IMR-90 (cell line): ENCODE data around the gene MEF2D. TPM values are rescaled to one million over a fixed set of nuclear protein-coding genes. Genes with fewer than 3 reads are reported as not detected.

Experiments used
- ATAC-seq: fragments of 200-7000 bp; cut with Tn5 transposase; 2 replicates; pipeline ENCODE4 v1.9.1; 2020; ENCODE audit warnings: low read depth, mild to moderate bottlenecking, moderate library complexity
- BruUV-seq: library from RNA; stranded (reverse); fragments of 400-500 nt; replicated peaks from 2 replicates; lab custom pipeline; 2021; lab: Mats Ljungman, UMichigan
- CTCF ChIA-PET: fragments of 300-600 bp; formaldehyde crosslinking; extraction: SDS; loops from one replicate; lab custom pipeline; 2021; ENCODE audit warnings: antibody characterized with exemption; lab: Yijun Ruan, JAX
- POLR2A ChIA-PET: fragments of 300-600 bp; sonication (Branson Sonifier 250); formaldehyde crosslinking; loops from one replicate; lab custom pipeline; 2022; ENCODE audit warnings: antibody characterized with exemption; ENCODE audit not compliant: unreplicated experiment; lab: Charles Lee
- DNase-seq: peaks from one replicate; pipeline ENCODE4 v3.0.0; 2013
- H2AFZ ChIP-seq: replicated peaks from 2 replicates; pipeline ENCODE3; 2013; ENCODE audit warnings: low read length, mild to moderate bottlenecking; ENCODE audit not compliant: poor library complexity
- H2AK5ac ChIP-seq: 2 replicates; pipeline ENCODE4 v1.6.1; 2013; ENCODE audit warnings: low read depth, low read length, inconsistent platforms
- H2AK9ac ChIP-seq: replicated peaks from 2 replicates; pipeline ENCODE3; 2013; ENCODE audit warnings: mild to moderate bottlenecking, low read depth, low read length, moderate library complexity; ENCODE audit not compliant: poor library complexity
- H2BK120ac ChIP-seq: 2 replicates; pipeline ENCODE4 v1.6.1; 2013; ENCODE audit warnings: low read depth, low read length, inconsistent platforms
- H2BK15ac ChIP-seq: 3 replicates; pipeline ENCODE4 v1.6.1; 2013; ENCODE audit warnings: low read depth, low read length, inconsistent platforms
- H2BK20ac ChIP-seq: 2 replicates; pipeline ENCODE4 v1.6.1; 2013; ENCODE audit warnings: low read depth, mild to moderate bottlenecking, inconsistent platforms, low read length, moderate library complexity
- H2BK5ac ChIP-seq: 2 replicates; pipeline ENCODE4 v1.6.1; 2013; ENCODE audit warnings: mild to moderate bottlenecking, low read depth, low read length, inconsistent platforms; ENCODE audit not compliant: poor library complexity, severe bottlenecking
- H3K14ac ChIP-seq: replicated peaks from 2 replicates; pipeline ENCODE4 v1.6.1; 2013; ENCODE audit warnings: low read depth, low read length, inconsistent platforms
- H3K18ac ChIP-seq: 2 replicates; pipeline ENCODE4 v1.6.1; 2013; ENCODE audit warnings: low read depth, low read length, control low read depth
- H3K23ac ChIP-seq: 2 replicates; pipeline ENCODE4 v1.6.1; 2013; ENCODE audit warnings: low read depth, low read length, inconsistent platforms
- H3K27ac ChIP-seq: 2 replicates; pipeline ENCODE4 v1.5.1; 2013; ENCODE audit warnings: mild to moderate bottlenecking, control low read depth, low read length; ENCODE audit not compliant: insufficient read depth
- H3K27me3 ChIP-seq: 2 replicates; pipeline ENCODE4 v1.6.1; 2013; ENCODE audit warnings: low read length; ENCODE audit not compliant: control insufficient read depth, insufficient read depth
- H3K36me3 ChIP-seq: 2 replicates; pipeline ENCODE4 v1.6.1; 2013; ENCODE audit warnings: low read length, mixed read lengths; ENCODE audit not compliant: control insufficient read depth, insufficient read depth
- H3K4ac ChIP-seq: 2 replicates; pipeline ENCODE4 v1.6.1; 2013; ENCODE audit warnings: low read depth, low read length, inconsistent platforms
- H3K4me1 ChIP-seq: 2 replicates; pipeline ENCODE4 v1.6.1; 2013; ENCODE audit warnings: low read length, mixed read lengths; ENCODE audit not compliant: control insufficient read depth, insufficient read depth
- H3K4me2 ChIP-seq: 2 replicates; pipeline ENCODE4 v1.6.1; 2013; ENCODE audit warnings: low read depth, mild to moderate bottlenecking, control low read depth, low read length, moderate library complexity
- H3K4me3 ChIP-seq: 2 replicates; pipeline ENCODE4 v1.5.1; 2013; ENCODE audit warnings: low read depth, mild to moderate bottlenecking, control low read depth, low read length, moderate library complexity; ENCODE audit not compliant: insufficient read depth
- H3K56ac ChIP-seq: 2 replicates; pipeline ENCODE4 v1.6.1; 2013; ENCODE audit warnings: low read length, inconsistent platforms; ENCODE audit not compliant: insufficient read depth; ENCODE audit errors: extremely low read depth
- H3K79me1 ChIP-seq, 2 experiments: 2 replicates each; pipeline ENCODE4 v1.6.1; 2013; ENCODE audit warnings: low read length in 2 of 2, inconsistent platforms in 1 of 2, low read depth in 1 of 2
- H3K9ac ChIP-seq: 2 replicates; pipeline ENCODE4 v1.6.1; 2013; ENCODE audit warnings: low read depth, low read length, control low read depth
- H3K9me1 ChIP-seq: 2 replicates; pipeline ENCODE4 v1.6.1; 2013; ENCODE audit warnings: low read length, inconsistent platforms; ENCODE audit not compliant: insufficient read depth
- H3K9me3 ChIP-seq: 2 replicates; pipeline ENCODE4 v1.6.1; 2013; ENCODE audit warnings: low read length; ENCODE audit not compliant: control insufficient read depth, insufficient read depth
- H4K20me1 ChIP-seq: 2 replicates; pipeline ENCODE4 v1.6.1; 2013; ENCODE audit warnings: low read length, inconsistent platforms; ENCODE audit not compliant: insufficient read depth
- H4K5ac ChIP-seq: 2 replicates; pipeline ENCODE4 v1.6.1; 2013; ENCODE audit warnings: mild to moderate bottlenecking, low read depth, low read length, control low read depth
- H4K8ac ChIP-seq, 2 experiments: 2 replicates each; pipeline ENCODE4 v1.6.1; 2013; ENCODE audit warnings: low read depth in 2 of 2, low read length in 2 of 2, control low read depth in 1 of 2, inconsistent platforms in 1 of 2
- H4K91ac ChIP-seq: 2 replicates; pipeline ENCODE4 v1.6.1; 2013; ENCODE audit warnings: low read depth, low read length, inconsistent platforms; ENCODE audit not compliant: insufficient read depth
- CEBPB ChIP-seq: IDR thresholded peaks from 2 replicates; pipeline ENCODE4 v1.6.1; 2012; ENCODE audit warnings: low read depth, low read length, improper control_type of control experiment
- CHD1 ChIP-seq: IDR thresholded peaks from 2 replicates; pipeline ENCODE4 v1.6.1; 2012; ENCODE audit warnings: low read depth, low read length, improper control_type of control experiment
- FOS ChIP-seq: fragments of 150-350 bp; IDR thresholded peaks from 2 replicates; pipeline ENCODE4 v1.6.1; 2016; ENCODE audit warnings: low read depth, low read length
- MAFK ChIP-seq: IDR thresholded peaks from 2 replicates; pipeline ENCODE4 v1.6.1; 2012; ENCODE audit warnings: low read depth, low read length, improper control_type of control experiment
- MAZ ChIP-seq: IDR thresholded peaks from 2 replicates; pipeline ENCODE4 v1.6.1; 2012; ENCODE audit warnings: low read depth, mild to moderate bottlenecking, low read length, improper control_type of control experiment, moderate library complexity, borderline replicate concordance
- MXI1 ChIP-seq: IDR thresholded peaks from 2 replicates; pipeline ENCODE4 v1.6.1; 2012; ENCODE audit warnings: low read depth, mild to moderate bottlenecking, low read length, moderate library complexity, borderline replicate concordance
- NFE2L2 ChIP-seq: fragments of 150-350 bp; IDR thresholded peaks from 2 replicates; pipeline ENCODE4 v1.6.1; 2016; ENCODE audit warnings: low read depth, mild to moderate bottlenecking, low read length
- RCOR1 ChIP-seq: IDR thresholded peaks from 2 replicates; pipeline ENCODE4 v1.6.1; 2012; ENCODE audit warnings: mild to moderate bottlenecking, low read length, improper control_type of control experiment; ENCODE audit not compliant: insufficient replicate concordance
- RFX5 ChIP-seq: IDR thresholded peaks from 2 replicates; pipeline ENCODE4 v1.8.0; 2012; ENCODE audit warnings: low read depth, mild to moderate bottlenecking, low read length, moderate library complexity
- WGBS, 2 experiments: methylation state at CpG; one replicate each; pipeline versions ENCODE4 v1.1.5 to v1.1.7; 2013; ENCODE audit warnings: missing lambda C conversion rate in 2 of 2; ENCODE audit not compliant: insufficient read length in 1 of 2; ENCODE audit errors: extremely low coverage in 2 of 2; 5-methylcytosine and 5-hydroxymethylcytosine counted together
- dilution Hi-C: fragments of 300-500 bp; cut with HindIII; formaldehyde crosslinking; loops from one replicate; pipeline ENCODE4 v1.14.3; 2018; ENCODE audit warnings: low sequenced_read_pairs; ENCODE audit not compliant: unreplicated experiment
- in situ Hi-C: fragments of 300-500 bp; cut with MboI; formaldehyde crosslinking; loops from 3 replicates; pipeline ENCODE4 v1.14.3; 2019; ENCODE audit warnings: low sequenced_read_pairs, inconsistent platforms, mixed read lengths
- intact Hi-C: fragments of 100-400 bp; cut with micrococcal nuclease; formaldehyde crosslinking; loops from 2 replicates; pipeline ENCODE4 v1.10.0; 2022
- polyA plus RNA-seq, 3 experiments: library from polyadenylated mRNA; depleted of rRNA; stranded (reverse); fragments of >200 nt; gene quantifications; 2 replicates each; pipeline ENCODE4 v1.2.3, GENCODE V29; 2012; ENCODE audit warnings: low replicate concordance in 1 of 3
- total RNA-seq: library from RNA; depleted of rRNA; stranded (reverse); fragments of >200 nt; gene quantifications from 2 replicates; pipeline ENCODE4 v1.2.3, GENCODE V29; 2012
- TF ChIP-seq, protein P1 (sequence below): fragments of 150-350 bp; IDR thresholded peaks from 2 replicates; pipeline ENCODE4 v1.6.1; 2017; ENCODE audit warnings: mild to moderate bottlenecking, antibody characterized with exemption, low read length, low read depth
- TF ChIP-seq, protein P2 (sequence below): conservative IDR thresholded peaks from 2 replicates; pipeline ENCODE4 v1.5.1; 2012; ENCODE audit warnings: mild to moderate bottlenecking, low read depth, low read length, improper control_type of control experiment
- TF ChIP-seq, protein P3 (sequence below): fragments of 150-350 bp; IDR thresholded peaks from 2 replicates; pipeline ENCODE4 v1.6.1; 2016; ENCODE audit warnings: low read depth, mild to moderate bottlenecking, low read length, moderate library complexity, borderline replicate concordance

MEF2D gene
- total and polyA plus RNA-seq, 2 of the 4 experiments (the other 2 are of a cell fraction) = 2.9 to 20.0 TPM

DNA sequence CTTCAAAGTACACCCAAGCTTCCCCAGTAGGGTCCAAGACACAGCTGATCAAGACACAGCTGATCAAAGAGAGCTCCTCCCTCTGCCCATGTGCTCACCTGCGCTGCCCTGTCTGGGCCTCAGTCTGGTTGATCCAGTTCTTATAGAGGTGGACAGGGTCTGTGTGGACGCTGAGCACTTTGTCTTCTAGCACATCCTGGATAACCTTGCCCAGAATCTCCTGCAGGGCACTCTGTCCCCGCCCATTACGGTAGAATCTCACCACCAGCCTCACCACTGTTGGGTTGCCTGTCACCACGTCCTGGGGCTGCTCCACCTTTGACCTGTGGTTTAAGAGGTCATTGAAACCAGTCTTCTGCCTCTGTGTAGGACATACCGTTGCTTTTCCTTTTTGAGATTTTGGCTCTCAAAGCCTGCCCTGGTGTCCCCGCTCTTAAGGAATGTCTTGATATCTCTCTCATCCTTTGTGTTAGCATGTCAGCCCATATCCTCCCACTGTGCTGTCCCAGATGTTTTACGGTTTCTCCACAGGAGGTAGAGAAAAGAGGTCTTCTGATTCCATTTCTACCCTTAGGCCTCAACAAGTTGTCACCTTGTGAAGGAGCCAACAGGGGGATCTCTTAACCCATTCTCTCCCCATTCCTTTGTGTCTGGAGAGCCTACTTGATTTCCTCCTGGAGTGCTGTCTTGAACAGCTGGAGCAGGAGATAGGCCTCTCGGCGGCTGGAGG, 38.3 kb upstream of the MEF2D start:
- H4K20me1 ChIP-seq = no peaks in the 10 kb centered on the region
- ChIA-PET POLR2A (no interaction called here), CTCF (no interaction called here)
- no peak overlapping the region for H3K56ac ChIP-seq
- H2BK15ac ChIP-seq = no peak overlapping the region
- no peak overlapping the region for H2AFZ ChIP-seq
- ATAC-seq (no peak), DNase-seq (no peak)
- TF ChIP-seq MAFK = no peak
- TF ChIP-seq RCOR1 = no peak
- TF ChIP-seq FOS = no peak
- no peak for TF ChIP-seq MXI1
- TF ChIP-seq, protein P1, sequence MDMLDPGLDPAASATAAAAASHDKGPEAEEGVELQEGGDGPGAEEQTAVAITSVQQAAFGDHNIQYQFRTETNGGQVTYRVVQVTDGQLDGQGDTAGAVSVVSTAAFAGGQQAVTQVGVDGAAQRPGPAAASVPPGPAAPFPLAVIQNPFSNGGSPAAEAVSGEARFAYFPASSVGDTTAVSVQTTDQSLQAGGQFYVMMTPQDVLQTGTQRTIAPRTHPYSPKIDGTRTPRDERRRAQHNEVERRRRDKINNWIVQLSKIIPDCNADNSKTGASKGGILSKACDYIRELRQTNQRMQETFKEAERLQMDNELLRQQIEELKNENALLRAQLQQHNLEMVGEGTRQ = no peak
- no peak for TF ChIP-seq RFX5
- no peak for TF ChIP-seq NFE2L2
- no peak for TF ChIP-seq CHD1
- TF ChIP-seq, protein P2, sequence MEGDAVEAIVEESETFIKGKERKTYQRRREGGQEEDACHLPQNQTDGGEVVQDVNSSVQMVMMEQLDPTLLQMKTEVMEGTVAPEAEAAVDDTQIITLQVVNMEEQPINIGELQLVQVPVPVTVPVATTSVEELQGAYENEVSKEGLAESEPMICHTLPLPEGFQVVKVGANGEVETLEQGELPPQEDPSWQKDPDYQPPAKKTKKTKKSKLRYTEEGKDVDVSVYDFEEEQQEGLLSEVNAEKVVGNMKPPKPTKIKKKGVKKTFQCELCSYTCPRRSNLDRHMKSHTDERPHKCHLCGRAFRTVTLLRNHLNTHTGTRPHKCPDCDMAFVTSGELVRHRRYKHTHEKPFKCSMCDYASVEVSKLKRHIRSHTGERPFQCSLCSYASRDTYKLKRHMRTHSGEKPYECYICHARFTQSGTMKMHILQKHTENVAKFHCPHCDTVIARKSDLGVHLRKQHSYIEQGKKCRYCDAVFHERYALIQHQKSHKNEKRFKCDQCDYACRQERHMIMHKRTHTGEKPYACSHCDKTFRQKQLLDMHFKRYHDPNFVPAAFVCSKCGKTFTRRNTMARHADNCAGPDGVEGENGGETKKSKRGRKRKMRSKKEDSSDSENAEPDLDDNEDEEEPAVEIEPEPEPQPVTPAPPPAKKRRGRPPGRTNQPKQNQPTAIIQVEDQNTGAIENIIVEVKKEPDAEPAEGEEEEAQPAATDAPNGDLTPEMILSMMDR = no peak
- TF ChIP-seq, protein P3, sequence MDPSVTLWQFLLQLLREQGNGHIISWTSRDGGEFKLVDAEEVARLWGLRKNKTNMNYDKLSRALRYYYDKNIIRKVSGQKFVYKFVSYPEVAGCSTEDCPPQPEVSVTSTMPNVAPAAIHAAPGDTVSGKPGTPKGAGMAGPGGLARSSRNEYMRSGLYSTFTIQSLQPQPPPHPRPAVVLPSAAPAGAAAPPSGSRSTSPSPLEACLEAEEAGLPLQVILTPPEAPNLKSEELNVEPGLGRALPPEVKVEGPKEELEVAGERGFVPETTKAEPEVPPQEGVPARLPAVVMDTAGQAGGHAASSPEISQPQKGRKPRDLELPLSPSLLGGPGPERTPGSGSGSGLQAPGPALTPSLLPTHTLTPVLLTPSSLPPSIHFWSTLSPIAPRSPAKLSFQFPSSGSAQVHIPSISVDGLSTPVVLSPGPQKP = no peak
- no peak for TF ChIP-seq MAZ
- no peak for TF ChIP-seq CEBPB
- H3K14ac ChIP-seq = no peak overlapping the region
- 89% methylated on average over 3 of the region's 10 CpGs; no CpG with 5 or more reads in 1 of the 2 experiments for WGBS, 2 experiments
- no peak overlapping the region for H2AK5ac ChIP-seq
- H3K9me3 ChIP-seq = no peaks in the 10 kb centered on the region
- in situ Hi-C loops (no loop called here), dilution Hi-C loops (no loop called here), intact Hi-C loops (no loop called here)
- no peak overlapping the region for H3K23ac ChIP-seq
- BruUV-seq = no TSS peak
- H3K9ac ChIP-seq = no peak overlapping the region
- H3K36me3 ChIP-seq = peaks cover 23% of the 10 kb centered on the region
- H4K91ac ChIP-seq = no peak overlapping the region
- H3K79me1 ChIP-seq = 0 out of 4 replicates have a peak, but pooled peaks cover 0 to 2% of the 10 kb centered on the region in 2 experiments
- no peak overlapping the region for H2BK5ac ChIP-seq
- no peak overlapping the region for H4K5ac ChIP-seq
- H3K4me2 ChIP-seq = no peak overlapping the region
- H3K27me3 ChIP-seq = no peaks in the 10 kb centered on the region
- no peaks in the 10 kb centered on the region for H3K4me1 ChIP-seq
- no peak overlapping the region for H2BK120ac ChIP-seq
- H3K4me3 ChIP-seq = no peak overlapping the region
- no peak overlapping the region for H3K4ac ChIP-seq
- H4K8ac ChIP-seq = no peak overlapping the region
- H2BK20ac ChIP-seq = no peak overlapping the region
- no peak overlapping the region for H3K18ac ChIP-seq
- 0 out of 2 replicates have a peak, but pooled peaks cover 1% of the 10 kb centered on the region for H3K9me1 ChIP-seq
- no peak overlapping the region for H2AK9ac ChIP-seq
- H3K27ac ChIP-seq = no peak overlapping the region
